Trophoblast cell (in vitro differentiated cells and primary cell): ENCODE data around the gene CD207.

Experiments
- DNase-seq, 2 donors: peaks; one replicate each; pipeline ENCODE4 v3.0.0-alpha.2; 2016
- H2AFZ ChIP-seq: 2 replicates; pipeline ENCODE4 v1.6.1; 2013; ENCODE audit warnings: low read length, moderate library complexity, mild to moderate bottlenecking; ENCODE audit not compliant: insufficient read depth, poor library complexity
- H2AK5ac ChIP-seq: 2 replicates; pipeline ENCODE4 v1.6.1; 2013; ENCODE audit warnings: mild to moderate bottlenecking, low read length
- H2BK120ac ChIP-seq: 2 replicates; pipeline ENCODE4 v1.6.1; 2013; ENCODE audit warnings: low read length, mild to moderate bottlenecking, moderate library complexity; ENCODE audit not compliant: insufficient read depth, poor library complexity
- H2BK12ac ChIP-seq: 2 replicates; pipeline ENCODE4 v1.6.1; 2013; ENCODE audit warnings: mild to moderate bottlenecking, low read length, moderate library complexity
- H2BK5ac ChIP-seq: 2 replicates; pipeline ENCODE4 v1.6.1; 2013; ENCODE audit warnings: low read length, low read depth, moderate library complexity, mild to moderate bottlenecking; ENCODE audit not compliant: poor library complexity
- H3K14ac ChIP-seq: 2 replicates; pipeline ENCODE4 v1.6.1; 2013; ENCODE audit warnings: mild to moderate bottlenecking, low read length
- H3K18ac ChIP-seq: 2 replicates; pipeline ENCODE4 v1.6.1; 2013; ENCODE audit warnings: mild to moderate bottlenecking, low read length
- H3K23ac ChIP-seq: 2 replicates; pipeline ENCODE4 v1.6.1; 2013; ENCODE audit warnings: low read length
- H3K27ac ChIP-seq: 2 replicates; pipeline ENCODE4 v1.5.1; 2013; ENCODE audit warnings: low read depth, mild to moderate bottlenecking, inconsistent platforms, low read length, moderate library complexity
- H3K27me3 ChIP-seq: 2 replicates; pipeline ENCODE4 v1.6.1; 2013; ENCODE audit warnings: inconsistent platforms, mild to moderate bottlenecking, low read length, moderate library complexity; ENCODE audit not compliant: insufficient read depth
- H3K36me3 ChIP-seq, 2 experiments: 1 replicate in 1 of 2; 2 replicates in 1 of 2; pipeline ENCODE4 v1.6.1; 2013; ENCODE audit warnings: low read length in 2 of 2, mild to moderate bottlenecking in 2 of 2, moderate library complexity in 1 of 2; ENCODE audit not compliant: insufficient read depth in 2 of 2, control insufficient read depth in 1 of 2
- H3K4ac ChIP-seq: 2 replicates; pipeline ENCODE4 v1.6.1; 2013; ENCODE audit warnings: low read depth, mild to moderate bottlenecking, low read length, moderate library complexity
- H3K4me1 ChIP-seq, 2 experiments: 1 replicate in 1 of 2; 2 replicates in 1 of 2; pipeline ENCODE4 v1.6.1; 2013; ENCODE audit warnings: low read length in 2 of 2, mild to moderate bottlenecking in 2 of 2, moderate library complexity in 1 of 2; ENCODE audit not compliant: insufficient read depth in 2 of 2, control insufficient read depth in 1 of 2
- H3K4me2 ChIP-seq: 2 replicates; pipeline ENCODE4 v1.6.1; 2013; ENCODE audit warnings: inconsistent platforms, mild to moderate bottlenecking, low read length, moderate library complexity
- H3K4me3 ChIP-seq: 2 replicates; pipeline ENCODE4 v1.5.1; 2013; ENCODE audit warnings: mild to moderate bottlenecking, low read depth, low read length, inconsistent platforms
- H3K79me1 ChIP-seq: one replicate; pipeline ENCODE4 v1.6.1; 2013; ENCODE audit warnings: low read length
- H3K79me2 ChIP-seq: 2 replicates; pipeline ENCODE4 v1.6.1; 2013; ENCODE audit warnings: low read length, mild to moderate bottlenecking; ENCODE audit not compliant: control insufficient read depth, insufficient read depth, poor library complexity
- H3K9ac ChIP-seq: 2 replicates; pipeline ENCODE4 v1.6.1; 2013; ENCODE audit warnings: mild to moderate bottlenecking, low read length
- H3K9me3 ChIP-seq: 2 replicates; pipeline ENCODE4 v1.6.1; 2013; ENCODE audit warnings: low read depth, mild to moderate bottlenecking, control low read depth, inconsistent platforms, low read length; ENCODE audit not compliant: insufficient read depth
- H4K12ac ChIP-seq: 2 replicates; pipeline ENCODE4 v1.6.1; 2013; ENCODE audit warnings: low read depth, mild to moderate bottlenecking, low read length, moderate library complexity
- H4K8ac ChIP-seq: 2 replicates; pipeline ENCODE4 v1.6.1; 2013; ENCODE audit warnings: low read depth, mild to moderate bottlenecking, low read length, moderate library complexity
- H4K91ac ChIP-seq: one replicate; pipeline ENCODE4 v1.6.1; 2013; ENCODE audit warnings: low read depth, mild to moderate bottlenecking, low read length, moderate library complexity
- WGBS: extraction: QIAGEN DNeasy Blood & Tissue Kit; methylation state at CpG from one replicate; pipeline ENCODE4 v1.1.7; 2013; ENCODE audit warnings: missing lambda C conversion rate; ENCODE audit not compliant: insufficient read length, insufficient coverage; ENCODE audit errors: extremely low coverage; 5-methylcytosine and 5-hydroxymethylcytosine counted together

CD207 gene

DNA sequence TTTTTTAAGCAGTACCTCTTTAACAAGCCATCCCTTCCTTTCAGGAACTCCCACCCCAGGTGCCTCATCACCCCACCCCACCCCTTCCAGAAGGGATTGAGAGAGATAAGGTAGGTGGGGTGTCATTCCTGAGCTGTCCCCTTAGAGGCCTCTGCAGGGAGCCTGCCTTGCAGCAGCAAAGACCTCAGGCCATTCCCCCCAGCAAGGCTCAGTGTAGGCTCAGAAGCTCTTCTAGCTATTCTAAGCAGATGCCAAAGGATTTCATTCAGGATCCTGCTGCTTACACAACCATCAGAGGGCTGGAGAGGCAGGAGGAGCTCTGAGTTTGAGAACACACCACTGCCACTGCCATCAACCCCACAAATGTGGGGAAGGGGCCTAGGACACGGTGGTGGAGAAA is 39.4 kb downstream of the CD207 start:
- no peaks in the 10 kb centered on the region for H3K36me3 ChIP-seq
- H3K9me3 ChIP-seq = no peaks in the 10 kb centered on the region
- no peaks in the 10 kb centered on the region for H3K79me2 ChIP-seq
- no peak overlapping the region for H3K4me2 ChIP-seq
- H3K9ac ChIP-seq = no peak overlapping the region
- H3K79me1 ChIP-seq = no peaks in the 10 kb centered on the region
- H3K4me3 ChIP-seq = no peak overlapping the region
- H2BK12ac ChIP-seq = no peak overlapping the region
- H2BK5ac ChIP-seq = no peak overlapping the region
- H3K4ac ChIP-seq = no peak overlapping the region
- H4K12ac ChIP-seq = no peak overlapping the region
- peaks cover 9% of the 10 kb centered on the region for H3K27me3 ChIP-seq
- H2AFZ ChIP-seq = no peak overlapping the region
- no peak overlapping the region for H3K14ac ChIP-seq
- no peaks in the 10 kb centered on the region for H3K4me1 ChIP-seq
- no peak overlapping the region for H2BK120ac ChIP-seq
- no peak overlapping the region for H3K27ac ChIP-seq
- H3K23ac ChIP-seq = no peak overlapping the region
- H4K8ac ChIP-seq = no peak overlapping the region
- DNase-seq = no peak
- WGBS = no CpG with 5 or more reads among the region's 1 CpG
- H2AK5ac ChIP-seq = no peak overlapping the region
- no peak overlapping the region for H3K18ac ChIP-seq
- no peak overlapping the region for H4K91ac ChIP-seq

GRCh38 chr2:70795164-70795995 is 40.2 kb downstream of the CD207 start:
- Histone ChIP-seq H3K14ac (no peak overlapping the region), H3K4me1 (peaks cover 0 to under 1% of the 10 kb centered on the region in 2 experiments), H3K23ac (no peak overlapping the region), H2AFZ (no peak overlapping the region), H3K9me3 (no peaks in the 10 kb centered on the region), H3K4me2 (no peak overlapping the region), H3K36me3 (no peaks in the 10 kb centered on the region), H3K4ac (no peak overlapping the region), H2BK5ac (no peak overlapping the region), H4K91ac (no peak overlapping the region), H2BK120ac (no peak overlapping the region), H3K18ac (no peak overlapping the region), H3K27me3 (peaks cover 16% of the 10 kb centered on the region), H2BK12ac (no peak overlapping the region), H3K79me2 (no peaks in the 10 kb centered on the region), H3K4me3 (no peak overlapping the region), H3K27ac (no peak overlapping the region), H3K79me1 (no peaks in the 10 kb centered on the region), H4K8ac (no peak overlapping the region), H2AK5ac (no peak overlapping the region), H3K9ac (no peak overlapping the region), H4K12ac (no peak overlapping the region)
- no peak for DNase-seq
- WGBS = no CpG with 5 or more reads among the region's 4 CpGs

- no peak overlapping the region for H2BK120ac ChIP-seq
- no peak overlapping the region for H3K4me2 ChIP-seq
- no peak overlapping the region for H3K27ac ChIP-seq
- no peak overlapping the region for H3K4ac ChIP-seq
- H2BK12ac ChIP-seq = no peak overlapping the region
- DNase-seq = no peak
- no peak overlapping the region for H2BK5ac ChIP-seq
- no peak overlapping the region for H4K8ac ChIP-seq
- no peak overlapping the region for H3K4me3 ChIP-seq
- H3K79me2 ChIP-seq = no peaks in the 10 kb centered on the region
- no peak overlapping the region for H3K9ac ChIP-seq
- no peak overlapping the region for H3K23ac ChIP-seq
- no peak overlapping the region for H3K18ac ChIP-seq
- H3K14ac ChIP-seq = no peak overlapping the region
- no peaks in the 10 kb centered on the region for H3K9me3 ChIP-seq
- H4K12ac ChIP-seq = no peak overlapping the region
- WGBS = no CpG with 5 or more reads among the region's 2 CpGs
- peaks cover 3 to 6% of the 10 kb centered on the region in 2 experiments for H3K4me1 ChIP-seq
- H2AK5ac ChIP-seq = no peak overlapping the region
- peaks cover 24% of the 10 kb centered on the region for H3K27me3 ChIP-seq
- no peak overlapping the region for H2AFZ ChIP-seq
- H3K79me1 ChIP-seq = no peaks in the 10 kb centered on the region
- H4K91ac ChIP-seq = no peak overlapping the region
- no peaks in the 10 kb centered on the region for H3K36me3 ChIP-seq
These were observed 42.2 kb downstream of the CD207 start for GRCh38 chr2:70793450-70793849.

DNA sequence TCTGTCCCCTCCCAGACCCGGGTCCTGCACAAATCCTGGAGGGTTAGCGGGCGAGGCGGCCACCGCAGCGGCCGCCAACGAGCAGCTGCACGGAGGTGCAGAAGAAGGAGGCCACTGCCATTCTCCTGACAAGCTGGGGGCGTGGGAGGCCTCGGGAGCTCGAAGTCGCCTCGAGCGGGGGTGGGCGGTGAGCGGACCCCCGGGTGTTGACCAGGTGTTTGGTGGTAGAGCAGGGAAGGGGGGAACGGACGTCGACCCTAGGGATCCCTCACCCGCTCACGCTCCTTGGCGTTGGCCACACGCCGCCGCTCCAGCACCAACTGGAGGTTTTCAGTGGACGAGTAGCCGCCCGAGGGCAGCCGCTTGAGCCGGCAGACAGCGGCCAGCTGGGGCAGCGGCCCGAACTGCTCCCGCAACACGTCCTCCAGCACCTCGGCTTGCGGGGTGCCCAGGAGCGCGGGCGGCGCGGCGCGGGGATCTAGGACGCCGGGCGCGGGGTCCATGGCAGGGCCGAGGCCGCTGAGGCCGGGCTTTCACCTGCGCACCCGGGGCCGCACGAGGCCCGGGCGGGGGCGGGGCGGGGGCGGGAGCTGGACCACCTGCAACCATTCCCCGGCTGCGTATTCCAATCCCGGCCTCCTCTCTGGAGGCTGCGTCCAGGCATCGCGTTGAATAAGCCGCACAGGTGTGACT is 45.3 kb downstream of the CD207 start, which contains the start of gene FIGLA:
FIGLA (minus strand) TSS at position 508 of the 693 bp plus-strand sequence; CDS start at position 503, 5 bp downstream.
- peak within 1 kb of the TSS; percentile 48 for H3K4me2 ChIP-seq
- H3K18ac ChIP-seq = no peak within 1 kb of the TSS
- no peaks in the 10 kb centered on the region for H3K79me2 ChIP-seq
- H2BK120ac ChIP-seq = no peak within 1 kb of the TSS
- no peak within 1 kb of the TSS for H3K9ac ChIP-seq
- H3K4me1 ChIP-seq = peaks cover 3 to 6% of the 10 kb centered on the region in 2 experiments
- no peak within 1 kb of the TSS for H4K8ac ChIP-seq
- peak in 1 of 2 donors; percentile 13 for DNase-seq
- no peak within 1 kb of the TSS for H4K91ac ChIP-seq
- no peaks in the 10 kb centered on the region for H3K36me3 ChIP-seq
- WGBS = no CpG with 5 or more reads among the region's 69 CpGs
- no peaks in the 10 kb centered on the region for H3K79me1 ChIP-seq
- no peak within 1 kb of the TSS for H3K14ac ChIP-seq
- no peak within 1 kb of the TSS for H3K27ac ChIP-seq
- H3K27me3 ChIP-seq = peaks cover 24% of the 10 kb centered on the region
- no peak within 1 kb of the TSS for H3K4ac ChIP-seq
- no peak within 1 kb of the TSS for H2BK5ac ChIP-seq
- no peak within 1 kb of the TSS for H2AFZ ChIP-seq
- H3K23ac ChIP-seq = no peak within 1 kb of the TSS
- no peak within 1 kb of the TSS for H2BK12ac ChIP-seq
- no peaks in the 10 kb centered on the region for H3K9me3 ChIP-seq
- no peak within 1 kb of the TSS for H4K12ac ChIP-seq
- no peak within 1 kb of the TSS for H2AK5ac ChIP-seq
- peak within 1 kb of the TSS; percentile 29 for H3K4me3 ChIP-seq
